Measurements from ENCODE around the gene RBM19. TPM values are rescaled to one million over a fixed set of nuclear protein-coding genes. Genes with fewer than 3 reads are reported as not detected.
A peak's percentile ranks its signal among the peaks of the same experiment; 100 is the strongest.

Gene RBM19
- total RNA-seq, 1 donor from 2014 or later = 25.5 TPM

DNA sequence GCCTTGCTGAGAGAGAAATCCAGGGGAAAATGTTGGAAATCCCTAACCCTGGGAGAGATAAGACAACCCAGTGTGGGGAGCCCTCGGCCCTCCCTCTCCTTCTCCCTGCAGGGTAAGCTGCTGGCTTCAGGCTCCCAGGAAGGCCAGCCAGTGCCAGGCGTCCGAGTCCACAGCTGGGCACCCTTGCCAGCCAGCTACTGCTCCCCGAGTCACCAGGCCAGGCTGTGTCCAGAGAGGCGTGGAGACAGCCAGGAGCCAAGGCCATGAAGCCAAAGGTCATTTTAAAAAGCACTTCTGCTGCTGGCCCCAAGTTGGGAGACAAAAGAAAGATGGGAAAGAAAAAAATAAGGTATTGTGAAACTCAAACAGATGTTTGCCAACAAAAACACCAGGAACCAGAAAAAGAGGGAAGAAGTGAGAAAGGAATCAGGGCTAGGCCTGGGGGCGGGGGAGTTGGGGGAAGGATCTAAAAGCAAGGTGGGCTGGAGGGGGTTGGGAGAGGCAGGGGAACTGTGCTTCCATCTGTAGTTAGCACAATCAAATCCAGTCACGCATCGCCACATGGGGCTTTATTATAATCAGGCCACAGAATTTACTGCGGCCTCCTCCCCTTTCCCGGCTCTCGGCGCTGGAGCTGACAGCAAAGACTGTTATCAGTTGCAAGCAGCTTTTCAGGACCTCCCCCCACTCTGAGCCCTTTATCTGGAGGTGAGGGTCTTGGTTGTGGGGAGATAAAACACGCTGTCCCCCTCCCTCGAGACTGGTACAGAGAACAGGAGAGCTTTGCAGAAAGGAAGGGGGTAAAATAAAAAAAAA, 33.5 kb downstream of the RBM19 start:
- DNase-seq (ENCODE audit: low read depth) = no peak

DNA sequence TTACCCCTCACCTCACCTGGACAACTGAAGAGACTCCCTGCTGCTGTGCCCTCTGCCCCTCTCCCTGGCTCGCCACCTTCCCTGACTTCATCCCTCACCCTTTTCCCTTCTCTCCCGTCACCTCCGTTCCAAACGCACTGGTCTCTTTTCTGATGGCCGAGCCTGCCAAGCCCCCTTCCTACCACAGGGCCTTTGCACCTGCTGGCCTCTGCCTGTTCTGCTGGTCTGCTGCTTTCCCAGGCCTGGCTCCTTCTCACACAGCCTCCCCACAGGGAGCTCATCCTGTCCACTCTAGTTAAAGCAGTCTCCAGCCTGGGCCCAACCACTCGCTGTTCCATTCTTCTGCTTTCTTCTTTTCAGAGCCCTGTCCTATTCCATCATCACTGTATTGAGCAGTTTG, 34.6 kb downstream of the RBM19 start:
- no peak for DNase-seq (ENCODE audit: low read depth)

DNA sequence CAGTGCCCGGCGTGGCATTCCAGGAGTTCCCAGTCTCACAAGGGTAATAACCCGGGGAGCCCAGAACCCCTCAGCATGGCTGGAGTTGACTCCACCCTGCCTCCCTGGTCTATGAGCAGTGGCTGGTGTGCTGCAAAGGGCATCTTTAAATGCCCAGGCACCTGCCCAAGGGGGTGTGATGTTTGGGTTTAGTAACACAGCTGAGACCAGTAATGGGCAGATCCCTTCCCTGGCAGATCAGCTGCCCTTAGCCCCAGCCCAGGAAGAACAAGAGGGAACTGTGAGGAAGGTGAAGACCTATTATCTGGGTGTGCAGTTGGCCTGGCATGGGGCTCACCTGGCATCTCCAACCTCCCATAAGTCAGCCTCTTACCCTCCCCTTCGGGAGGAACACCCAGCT, 35.9 kb downstream of the RBM19 start:
- DNase-seq (ENCODE audit: low read depth) = no peak

DNA sequence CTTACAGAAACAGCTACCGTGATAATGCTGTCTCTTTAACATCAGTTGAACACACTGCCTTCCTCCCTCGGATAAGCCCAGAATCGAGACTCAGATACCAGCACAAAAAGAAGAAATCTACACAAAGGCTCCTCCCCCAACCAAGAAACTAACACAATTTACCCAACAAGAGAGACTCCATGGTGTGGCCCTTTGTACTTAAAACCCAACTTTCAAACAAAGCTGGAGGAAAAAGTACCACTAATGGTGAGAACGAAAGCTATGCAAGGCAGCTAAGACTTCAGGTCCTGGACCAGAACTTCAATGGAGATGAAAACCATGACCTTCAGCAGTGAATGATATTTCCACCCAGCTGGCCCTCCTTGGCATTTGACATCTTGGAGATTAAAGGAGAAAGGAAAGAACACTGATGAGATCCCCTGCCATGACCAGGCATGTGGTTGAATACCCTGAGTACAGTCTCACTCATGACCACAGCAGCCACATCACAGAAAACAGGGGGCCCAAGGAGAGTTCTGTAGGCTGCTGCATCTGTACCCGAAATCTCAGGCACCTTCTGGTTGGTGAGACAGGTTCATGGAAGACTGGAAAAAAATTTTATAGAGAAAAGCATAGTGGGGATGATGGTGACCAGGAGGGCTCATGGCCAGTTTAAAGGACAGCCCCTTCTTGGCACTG, 36.7 kb downstream of the RBM19 start:
- no peak for DNase-seq (ENCODE audit: low read depth)

DNA sequence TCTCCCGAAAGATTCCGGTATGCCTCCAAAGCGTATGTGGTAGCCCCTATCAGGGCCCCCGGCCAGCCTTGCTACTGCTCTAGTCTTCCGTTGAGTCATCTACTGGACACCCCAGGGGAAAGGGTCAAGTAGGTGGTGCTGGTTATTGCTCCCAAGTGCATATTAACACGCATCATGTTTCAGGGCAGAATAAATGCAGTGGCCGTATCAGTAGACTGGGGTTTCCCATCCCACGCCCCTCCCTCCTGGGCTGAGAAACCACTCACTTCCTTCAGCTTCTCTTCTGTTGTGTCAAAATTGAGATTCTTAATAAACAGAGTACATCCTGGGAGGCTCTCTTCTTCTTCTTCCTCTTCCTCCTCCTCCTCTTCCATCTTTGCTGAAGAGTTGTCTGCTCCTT, 39.3 kb downstream of the RBM19 start:
- DNase-seq (ENCODE audit: low read depth) = no peak

DNA sequence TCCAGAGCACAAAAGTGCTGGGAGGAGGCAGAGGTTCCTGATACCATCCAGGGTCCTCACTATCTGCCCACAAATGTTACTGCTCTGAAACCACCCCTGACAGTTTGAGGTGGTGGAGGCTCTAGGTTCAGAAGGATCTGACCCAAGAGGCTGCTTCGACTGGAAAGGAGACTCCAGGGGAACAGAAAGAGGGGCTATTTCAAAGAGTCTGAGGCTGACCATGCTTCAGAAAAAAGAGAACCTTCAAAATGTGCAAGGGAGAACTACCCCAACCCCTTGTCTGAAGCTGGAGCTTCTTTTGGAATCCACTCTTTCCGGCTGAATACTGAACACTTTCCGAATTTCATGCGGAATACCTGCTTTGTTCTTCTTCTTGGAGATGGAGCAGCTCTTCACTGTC, 41.8 kb downstream of the RBM19 start:
- no peak for DNase-seq (ENCODE audit: low read depth)

DNA sequence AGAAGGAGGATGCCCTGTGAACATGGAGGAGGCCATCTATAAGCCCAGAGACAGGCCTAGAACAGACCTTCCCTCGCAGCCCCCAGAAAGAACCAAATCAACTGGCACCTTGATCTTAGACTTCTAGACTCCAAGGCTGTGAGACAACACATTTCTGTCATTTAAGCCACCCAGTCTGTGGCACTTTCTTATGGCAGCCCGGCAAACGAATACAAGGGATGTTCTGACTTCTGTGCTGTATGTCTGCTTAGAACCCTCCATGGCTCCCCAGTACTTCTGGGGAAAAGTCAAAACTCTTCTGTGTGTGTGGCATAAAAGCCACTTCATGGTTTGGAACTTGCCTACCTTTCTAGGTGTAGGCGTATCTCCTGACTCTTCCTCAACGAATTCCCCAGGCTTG, 42.9 kb downstream of the RBM19 start:
- DNase-seq (ENCODE audit: low read depth) = no peak

DNA sequence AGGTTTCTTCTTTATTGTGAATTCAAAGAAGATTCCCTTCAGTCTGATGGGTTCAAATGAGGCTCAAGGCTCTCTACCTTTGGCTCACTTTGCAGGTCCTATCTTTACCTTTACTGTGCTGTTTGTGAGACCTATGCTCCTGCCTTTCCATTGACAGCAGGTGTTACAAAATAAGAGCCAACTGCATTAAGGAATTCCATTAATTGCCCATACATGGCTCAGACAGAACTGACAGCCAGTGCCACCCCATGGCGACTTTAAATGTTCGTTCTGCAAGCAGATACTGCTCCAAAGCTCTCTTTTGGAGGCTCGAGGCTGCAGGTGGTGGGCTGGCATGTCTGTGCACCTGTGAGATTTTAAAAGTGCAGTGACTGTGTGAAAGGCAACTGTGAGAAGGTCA, 44.7 kb downstream of the RBM19 start:
- DNase-seq (ENCODE audit: low read depth) = no peak

DNA sequence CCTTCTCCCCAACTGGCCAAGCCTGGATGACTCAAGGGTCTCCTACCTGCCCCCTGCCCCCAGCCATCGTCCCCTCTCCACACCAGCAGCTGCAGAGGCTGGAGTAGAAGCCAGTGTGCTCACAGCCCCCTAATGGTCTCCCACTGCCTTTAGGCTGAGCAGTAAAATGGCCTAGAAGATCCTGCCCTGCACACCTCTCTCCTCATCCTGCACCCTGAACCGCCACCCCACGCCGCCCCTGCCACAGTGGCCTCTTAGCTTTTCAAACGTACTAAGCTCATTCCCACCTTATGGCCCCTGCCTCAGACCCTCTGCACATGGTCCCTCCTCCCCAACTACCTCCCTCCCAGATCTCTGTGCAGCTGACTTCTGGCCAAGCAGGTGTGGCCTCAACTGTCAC, 46.3 kb downstream of the RBM19 start:
- DNase-seq (ENCODE audit: low read depth) = no peak

DNA sequence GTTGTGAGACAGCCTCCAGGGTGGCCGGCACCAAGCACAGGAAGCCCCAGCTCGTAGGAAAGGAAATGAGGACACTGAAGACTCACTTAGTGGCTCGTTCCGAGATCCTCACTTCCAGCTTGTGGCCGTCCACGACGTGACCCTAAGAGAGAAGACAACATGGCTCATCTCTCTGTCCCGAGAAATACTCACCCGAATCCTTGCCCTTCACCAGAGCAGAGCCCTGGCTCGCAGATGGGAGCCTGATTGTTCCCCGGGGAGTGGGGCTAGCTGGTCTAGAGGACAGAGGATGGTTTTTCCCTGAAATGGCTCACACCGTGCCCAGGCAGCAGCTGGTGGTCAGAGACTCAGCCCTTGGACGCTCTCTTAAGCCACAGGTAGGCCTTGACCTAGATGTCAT, 47.8 kb downstream of the RBM19 start:
- DNase-seq (ENCODE audit: low read depth) = no peak

DNA sequence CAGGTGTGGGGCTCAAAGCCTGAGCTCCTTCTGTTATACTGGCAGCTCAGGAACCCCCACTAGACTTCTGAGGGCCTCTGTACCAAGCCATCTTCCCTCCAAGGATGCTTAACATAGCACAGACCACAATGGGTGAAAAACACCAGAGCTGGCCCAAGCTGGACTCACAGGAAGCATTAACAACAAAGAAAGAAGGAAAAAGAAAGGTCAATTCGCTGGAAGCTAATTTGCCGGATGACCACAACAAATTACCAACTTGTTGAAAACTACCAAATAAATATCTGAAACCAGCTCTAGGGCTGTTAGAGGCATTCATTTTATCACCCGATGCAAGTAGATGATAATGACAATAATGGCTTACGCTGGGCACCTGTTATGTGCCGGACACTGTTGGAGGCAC, 48.7 kb downstream of the RBM19 start:
- no peak for DNase-seq (ENCODE audit: low read depth)

DNA sequence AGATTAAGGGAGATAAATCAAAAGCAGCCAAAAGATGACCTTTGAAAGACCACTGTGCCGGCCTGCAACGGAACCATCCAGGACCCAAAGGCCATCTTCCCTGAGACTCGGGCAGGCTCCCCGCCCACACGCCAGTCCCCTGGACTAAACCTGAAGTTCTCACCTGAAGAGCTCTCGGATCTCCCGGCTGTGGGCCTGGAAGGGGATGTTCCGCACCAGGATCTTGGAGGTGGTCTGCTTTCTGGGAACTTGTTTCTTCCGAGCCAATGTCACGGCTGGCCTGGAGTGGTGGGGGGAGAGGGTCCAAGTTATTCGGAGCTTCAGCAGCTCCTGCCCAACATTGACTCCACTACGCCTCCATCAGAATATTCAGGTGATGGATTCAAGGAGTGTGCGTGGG, 51.3 kb downstream of the RBM19 start:
- DNase-seq (ENCODE audit: low read depth) = no peak

DNA sequence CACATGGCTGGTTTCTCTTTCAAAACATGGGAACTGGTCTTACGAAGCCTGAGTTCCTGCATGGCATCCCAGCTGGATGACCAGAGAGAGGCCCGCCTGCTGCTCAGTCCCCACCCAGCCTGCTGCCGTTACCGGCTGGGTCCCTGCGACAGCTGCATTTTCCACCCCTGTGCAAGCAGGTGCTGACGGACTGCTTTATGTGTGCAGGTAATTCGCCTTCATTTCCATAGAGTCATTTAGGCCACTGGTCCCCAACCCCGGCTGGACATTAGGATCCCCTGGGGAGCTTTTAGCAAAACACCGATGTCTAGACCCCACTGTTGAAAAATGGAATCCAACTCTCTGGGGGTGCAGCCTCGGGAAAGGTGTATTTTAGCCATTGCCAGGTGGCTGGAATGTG, 51.9 kb downstream of the RBM19 start:
- DNase-seq (ENCODE audit: low read depth) = no peak

DNA sequence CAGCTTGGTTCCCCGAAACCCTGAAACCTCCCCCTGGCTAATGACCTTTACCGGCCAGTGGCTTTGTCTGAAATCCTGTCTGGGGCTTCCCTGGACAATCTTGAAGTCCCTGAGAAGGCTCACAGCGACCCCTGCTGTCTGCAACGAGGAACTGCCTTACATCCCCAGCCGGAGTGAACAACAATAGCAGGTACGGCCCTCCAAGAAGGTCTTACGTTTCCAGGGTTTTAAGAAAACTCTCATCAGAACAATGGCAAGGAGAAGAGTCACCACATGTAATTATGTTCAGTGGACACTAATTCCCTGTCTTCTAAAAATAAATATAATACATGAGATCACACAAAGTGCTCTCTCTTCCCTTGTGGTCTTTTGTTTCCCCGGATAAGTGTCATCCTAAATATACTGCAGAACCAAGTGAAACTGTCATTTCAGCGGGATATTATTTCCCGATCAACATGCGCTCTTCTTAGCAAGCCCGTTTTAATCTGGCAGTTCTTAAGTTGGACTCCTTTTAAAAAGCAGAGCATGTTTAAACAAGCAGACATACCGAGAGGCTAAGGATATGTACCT, 53.3 kb downstream of the RBM19 start:
- peak; percentile 59 for DNase-seq (ENCODE audit: low read depth)

DNA sequence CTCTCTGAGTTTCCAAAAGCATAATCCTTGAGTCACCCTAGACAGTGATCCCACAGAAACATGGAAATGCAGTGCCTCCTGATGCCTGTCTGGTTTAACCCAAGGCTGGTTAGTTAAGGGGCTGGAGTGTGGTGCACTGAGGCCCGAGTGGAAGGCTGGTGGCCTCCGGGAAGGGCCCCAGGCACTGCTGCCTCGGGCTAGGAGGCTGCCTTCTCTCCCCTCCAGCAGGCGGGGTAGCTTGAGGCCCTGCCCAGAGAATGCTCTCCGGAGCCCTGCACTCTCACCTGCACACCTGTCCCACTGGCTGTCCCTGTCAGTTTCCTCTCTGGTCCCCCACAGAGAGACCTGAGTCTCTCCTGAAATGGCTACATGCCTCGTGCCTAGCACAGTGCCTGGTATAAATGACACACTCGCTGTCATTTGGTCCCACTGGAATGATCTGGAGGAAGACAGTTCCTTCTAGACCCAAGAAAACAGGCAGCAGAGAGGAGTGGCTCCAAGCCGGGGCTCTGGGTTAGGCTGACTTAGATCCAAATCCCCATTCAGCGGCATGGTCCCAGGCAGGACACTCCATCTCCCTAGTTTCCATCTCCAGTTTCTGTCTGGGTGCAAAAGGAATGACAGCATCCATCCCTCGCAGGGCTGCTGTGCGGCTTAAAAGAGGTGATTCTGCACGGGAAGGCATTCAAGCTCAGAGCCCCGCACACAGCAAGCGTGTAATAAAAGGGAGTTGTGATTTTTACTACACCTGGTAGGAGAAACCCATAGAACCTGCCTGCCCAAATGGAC, 54.0 kb downstream of the RBM19 start:
- no peak for DNase-seq (ENCODE audit: low read depth)

DNA sequence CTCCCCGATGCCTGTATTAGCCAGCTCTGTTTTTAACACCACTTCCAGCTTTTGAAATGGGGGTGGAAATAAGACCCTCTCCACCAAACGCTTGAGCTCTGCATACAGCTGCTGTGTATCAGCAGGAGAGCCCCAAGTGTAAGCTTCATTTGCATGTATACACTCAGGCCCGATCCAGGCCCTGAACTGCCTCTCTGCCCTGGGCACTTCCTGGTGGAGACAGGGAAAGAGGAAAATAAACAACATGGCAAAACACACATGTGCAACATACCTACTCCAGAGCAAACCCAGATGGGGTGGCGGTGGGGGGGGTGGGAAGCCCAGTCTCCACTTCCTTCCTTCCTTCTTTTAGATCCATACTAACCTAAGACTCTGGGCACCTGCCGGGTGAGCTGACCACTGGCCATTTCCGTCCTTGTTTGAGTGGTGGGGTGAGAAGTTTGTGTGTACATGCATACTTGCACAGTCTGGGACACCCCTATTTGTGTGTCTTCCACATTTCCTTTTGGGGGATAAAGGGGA, 55.3 kb downstream of the RBM19 start:
- DNase-seq (ENCODE audit: low read depth) = no peak

DNA sequence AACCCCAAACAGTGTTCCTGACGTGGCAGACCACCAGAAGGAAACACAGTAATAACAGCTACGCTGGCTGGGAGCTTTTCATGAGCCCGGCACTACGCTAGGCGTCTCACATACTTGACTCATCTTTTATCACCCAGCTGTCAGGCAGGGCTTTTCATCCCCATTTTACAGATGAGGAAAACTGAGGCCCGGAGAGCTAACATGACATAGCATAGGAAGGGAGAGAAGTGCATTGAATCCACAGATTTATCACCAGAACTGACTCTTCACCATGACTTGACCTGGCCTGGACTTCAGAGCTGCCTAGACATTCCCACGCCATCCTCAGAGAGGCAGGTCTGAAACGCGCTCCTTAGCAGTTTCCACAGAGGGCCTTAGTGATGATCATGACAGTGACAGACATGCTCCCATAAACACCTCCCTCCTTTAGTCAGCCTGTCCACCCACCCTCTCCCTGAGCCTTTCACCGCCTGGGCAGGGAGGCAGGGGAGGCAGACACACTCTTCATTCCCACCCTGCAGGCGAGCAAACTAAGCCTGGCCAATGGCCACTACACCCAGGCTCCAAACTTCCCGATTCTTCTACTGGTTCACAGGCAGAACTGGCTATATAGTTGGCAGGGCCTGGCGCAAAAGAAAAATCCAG, 56.2 kb downstream of the RBM19 start:
- no peak for DNase-seq (ENCODE audit: low read depth)

DNA sequence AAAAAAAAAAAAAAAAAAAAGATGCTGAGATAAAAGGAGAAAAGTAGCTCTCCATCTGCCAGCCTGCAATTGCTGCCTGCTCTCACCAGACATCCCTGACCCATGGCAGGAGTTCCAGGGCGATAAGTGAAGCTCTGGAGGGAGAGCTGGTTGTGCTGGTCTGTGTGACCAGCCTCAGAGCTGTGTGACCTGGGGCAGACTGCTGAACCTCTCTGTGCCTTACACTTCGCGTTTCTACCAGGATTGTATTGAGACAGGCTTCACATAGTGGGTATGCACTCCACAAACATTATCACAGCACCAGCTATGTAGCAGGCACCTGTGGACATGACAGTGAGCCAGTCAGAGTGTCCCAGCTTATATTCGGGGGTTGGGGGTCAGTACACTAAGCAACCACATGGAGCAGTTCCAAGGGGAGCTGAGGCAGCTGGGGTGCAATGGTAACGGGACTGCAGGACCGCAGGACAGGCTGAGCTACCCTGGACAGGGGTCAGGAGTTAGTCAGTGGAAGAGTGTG, 57.5 kb downstream of the RBM19 start:
- DNase-seq (ENCODE audit: low read depth) = no peak

DNA sequence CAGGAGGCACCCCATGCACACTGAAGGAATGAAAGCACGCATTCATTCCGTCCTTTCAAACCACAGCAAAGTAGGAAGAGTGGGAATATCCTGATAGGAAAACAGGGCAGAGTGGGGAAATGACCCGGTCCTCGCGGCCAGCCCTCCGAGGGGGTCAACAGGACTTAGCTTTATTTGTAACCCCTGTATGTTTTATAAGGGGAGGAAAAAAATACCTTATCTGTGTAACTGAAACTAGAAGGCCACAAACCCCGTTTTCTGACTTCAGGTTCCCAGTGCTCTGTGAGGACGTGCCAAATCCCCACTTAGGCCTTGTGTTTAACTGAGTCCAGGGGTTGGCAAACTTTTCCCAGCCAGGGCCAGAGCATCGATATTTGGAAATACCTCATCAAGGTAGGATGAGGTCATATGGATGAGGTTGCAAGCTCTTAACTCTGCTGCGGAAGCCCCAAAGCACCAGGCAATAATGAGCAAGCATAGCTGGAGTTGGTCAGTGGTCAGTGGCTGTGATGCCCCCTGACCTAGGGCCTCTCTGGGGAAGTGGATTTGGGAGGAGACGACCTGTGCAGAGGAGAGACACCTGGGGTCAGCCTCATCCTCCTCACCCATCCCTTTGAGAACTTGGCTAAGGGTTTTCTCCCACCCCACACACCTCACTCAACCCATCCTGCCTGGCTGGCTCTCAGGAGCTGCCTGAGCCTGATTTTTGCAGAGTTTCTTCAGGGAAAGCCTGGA, 58.5 kb downstream of the RBM19 start:
- no peak for DNase-seq (ENCODE audit: low read depth)

DNA sequence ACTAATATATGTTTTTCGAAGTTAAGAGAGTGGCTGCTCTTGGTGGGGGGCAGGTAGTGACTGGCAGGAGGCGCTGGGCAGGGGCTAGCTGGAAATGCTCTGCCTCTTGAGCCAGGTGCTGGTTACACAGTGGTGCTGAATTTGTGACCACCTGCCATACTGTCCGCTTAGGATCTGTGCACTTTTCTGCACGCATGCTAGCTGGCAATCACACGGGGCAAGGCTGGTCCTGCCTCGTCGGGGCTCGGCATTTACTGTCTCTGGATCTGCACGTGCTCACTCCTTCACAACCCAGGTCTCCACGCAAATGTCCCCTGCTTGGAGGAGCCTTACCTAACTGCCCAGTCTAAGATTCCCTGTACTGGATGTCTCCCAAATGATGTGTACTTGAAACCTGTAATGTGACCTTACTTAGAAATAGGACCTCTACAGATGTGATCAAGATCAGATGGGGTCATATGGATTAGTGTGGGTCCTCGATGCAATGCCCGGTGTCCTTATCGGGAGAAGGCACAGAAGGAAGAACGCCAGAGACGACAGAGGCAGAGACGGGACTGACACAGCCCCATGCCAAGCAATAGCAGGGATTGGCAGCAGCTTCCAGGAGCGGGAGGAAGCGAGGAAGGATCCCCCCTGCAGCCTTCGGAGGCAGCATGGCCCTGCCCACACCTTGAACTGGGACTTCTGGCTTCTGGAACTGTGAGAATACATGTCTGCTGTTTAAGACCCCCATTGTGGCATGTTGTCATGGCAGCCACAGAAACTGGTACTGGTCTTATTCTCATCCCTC, 59.5 kb downstream of the RBM19 start:
- DNase-seq (ENCODE audit: low read depth) = no peak

Measured in renal cortical epithelial cell (primary cell).